PC-3 (cell line): ENCODE measurements around the gene PELI2. TPM values are rescaled to one million over a fixed set of nuclear protein-coding genes. Genes with fewer than 3 reads are reported as not detected.

Source experiments
- ATAC-seq: fragments of 200-7000 bp; cut with Tn5 transposase; 2 replicates; pipeline ENCODE4 v1.9.1; 2020; ENCODE audit warnings: mild to moderate bottlenecking, moderate library complexity
- BruUV-seq: library from RNA; stranded (reverse); fragments of 400-500 nt; replicated peaks from 2 replicates; lab custom pipeline; 2021; lab: Mats Ljungman, UMichigan
- CTCF ChIA-PET: fragments of 300-600 bp; sonication (Branson Sonifier 250); formaldehyde crosslinking; loops from one replicate; lab custom pipeline; 2022; ENCODE audit warnings: antibody characterized with exemption; lab: Charles Lee
- POLR2A ChIA-PET: fragments of 300-600 bp; sonication (Branson Sonifier 250); formaldehyde crosslinking; loops from one replicate; lab custom pipeline; 2022; ENCODE audit warnings: antibody characterized with exemption; ENCODE audit not compliant: unreplicated experiment; lab: Charles Lee
- DNase-seq: peaks from one replicate; pipeline ENCODE4 v3.0.0-alpha.2; 2015
- H2AFZ ChIP-seq: fragments of 300-600 bp; sonication (generic); 2 replicates; pipeline ENCODE4 v1.6.0; 2016; ENCODE audit warnings: antibody characterized with exemption, low read length
- H3F3A ChIP-seq: fragments of 300-600 bp; sonication (generic); one replicate; pipeline ENCODE4 v1.6.0; 2017; ENCODE audit warnings: antibody characterized with exemption, low read length, control low read depth, mild to moderate bottlenecking; ENCODE audit not compliant: unreplicated experiment
- H3K27ac ChIP-seq: fragments of 300-600 bp; sonication (generic); 2 replicates; pipeline ENCODE4 v1.5.1; 2016; ENCODE audit warnings: mild to moderate bottlenecking, low read length
- H3K27me3 ChIP-seq: fragments of 300-600 bp; sonication (generic); 2 replicates; pipeline ENCODE4 v1.6.1; 2016; ENCODE audit warnings: low read length, mixed read lengths
- H3K36me3 ChIP-seq: fragments of 300-600 bp; sonication (generic); 2 replicates; pipeline ENCODE4 v1.6.1; 2016; ENCODE audit warnings: low read depth, mixed run types, low read length, mixed read lengths
- H3K4me1 ChIP-seq: fragments of 300-600 bp; sonication (generic); 2 replicates; pipeline ENCODE4 v1.5.1; 2016; ENCODE audit warnings: low read length; ENCODE audit not compliant: insufficient read depth
- H3K4me2 ChIP-seq: fragments of 300-600 bp; sonication (generic); 2 replicates; pipeline ENCODE4 v1.6.0; 2016; ENCODE audit warnings: low read length
- H3K4me3 ChIP-seq: fragments of 300-600 bp; sonication (generic); 2 replicates; pipeline ENCODE4 v1.5.1; 2016; ENCODE audit warnings: mild to moderate bottlenecking, low read length, mixed read lengths
- H3K79me2 ChIP-seq: fragments of 300-600 bp; sonication (generic); 2 replicates; pipeline ENCODE4 v1.6.1; 2017; ENCODE audit warnings: low read length, mixed read lengths
- H3K9ac ChIP-seq: fragments of 300-600 bp; sonication (generic); 2 replicates; pipeline ENCODE4 v1.6.0; 2016; ENCODE audit warnings: mild to moderate bottlenecking, low read length
- H3K9me2 ChIP-seq: fragments of 300-600 bp; sonication (generic); replicated peaks from 2 replicates; pipeline ENCODE4 v1.6.1; 2016; ENCODE audit warnings: mixed run types, low read length, mixed read lengths
- H3K9me3 ChIP-seq: fragments of 300-600 bp; sonication (generic); 2 replicates; pipeline ENCODE4 v1.6.1; 2016; ENCODE audit warnings: low read length, mixed read lengths
- H4K20me1 ChIP-seq: fragments of 300-600 bp; sonication (generic); 2 replicates; pipeline ENCODE4 v1.6.1; 2016; ENCODE audit warnings: low read length, mixed read lengths
- CTCF ChIP-seq: fragments of 300-600 bp; sonication (generic); conservative IDR thresholded peaks from 2 replicates; pipeline ENCODE4 v1.5.1; 2017; ENCODE audit warnings: antibody characterized with exemption, low read depth, mild to moderate bottlenecking, low read length
- EZH2 ChIP-seq: fragments of 300-600 bp; sonication (generic); IDR thresholded peaks from one replicate; pipeline ENCODE4 v1.6.1; 2017; ENCODE audit warnings: antibody characterized with exemption, mild to moderate bottlenecking, low read length; ENCODE audit not compliant: unreplicated experiment
- EZH2phosphoT487 ChIP-seq: fragments of 300-600 bp; sonication (generic); IDR thresholded peaks from 2 replicates; pipeline ENCODE4 v1.6.1; 2018; ENCODE audit warnings: mild to moderate bottlenecking, antibody characterized with exemption, low read length, borderline replicate concordance
- intact Hi-C: fragments of 100-400 bp; cut with micrococcal nuclease; formaldehyde crosslinking; loops from 2 replicates; pipeline ENCODE4 v1.9.0; 2023
- total RNA-seq: library from RNA; depleted of rRNA; stranded (reverse); fragments of >200 nt; gene quantifications from 2 replicates; pipeline ENCODE4 v1.2.3, GENCODE V29; 2014

The PELI2 gene
- total RNA-seq, 1 experiment from 2014 or later, result 0.11 TPM

DNA sequence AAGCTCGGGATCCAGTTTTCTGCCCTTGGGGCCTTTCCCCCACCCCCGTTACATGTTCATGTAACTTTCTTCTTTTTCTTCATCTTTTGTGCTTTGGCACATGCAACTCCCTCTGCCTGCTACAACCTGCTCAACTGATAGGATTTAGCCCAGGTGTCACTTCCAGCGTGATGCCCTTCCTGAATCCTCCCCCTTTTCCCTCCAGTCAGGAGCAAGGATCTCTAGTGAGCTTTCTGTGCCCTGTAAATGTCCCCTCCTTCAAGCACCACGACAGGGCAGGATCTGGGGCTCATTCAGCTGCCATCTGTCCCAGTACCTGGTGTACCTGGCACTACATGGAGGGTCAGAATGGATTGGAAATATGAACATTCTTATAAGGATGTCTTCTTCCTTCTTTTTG is 15.3 kb downstream of the PELI2 start:
- DNase-seq (no peak), ATAC-seq (no peak)
- Histone ChIP-seq H3K9ac (no peak overlapping the region), H3K27ac (no peak overlapping the region), H4K20me1 (no peaks in the 10 kb centered on the region), H3K27me3 (peaks cover 97% of the 10 kb centered on the region), H3K36me3 (no peaks in the 10 kb centered on the region), H2AFZ (no peak overlapping the region), H3K79me2 (no peaks in the 10 kb centered on the region), H3K9me3 (no peaks in the 10 kb centered on the region), H3F3A (no peaks in the 10 kb centered on the region), H3K9me2 (no peaks in the 10 kb centered on the region), H3K4me1 (no peaks in the 10 kb centered on the region), H3K4me2 (no peak overlapping the region), H3K4me3 (no peak overlapping the region)
- TF ChIP-seq CTCF (no peak), EZH2phosphoT487 (no peak), EZH2 (no peak)
- no TSS peak for BruUV-seq
- intact Hi-C loops, result no loop called here
- POLR2A ChIA-PET, result no interaction called here
- CTCF ChIA-PET, result no interaction called here

GRCh38 chr14:56135001-56135400 is 16.8 kb downstream of the PELI2 start:
- ATAC-seq, result peak; percentile 64
- POLR2A ChIA-PET, result no interaction called here

More at GRCh38 chr14:56135001-56135400, 16.8 kb downstream of the PELI2 start:
- no peaks in the 10 kb centered on the region for H3K36me3 ChIP-seq
- H3K4me2 ChIP-seq, result no peak overlapping the region
- H3K9me3 ChIP-seq, result no peaks in the 10 kb centered on the region
- no peak for TF ChIP-seq EZH2
- TF ChIP-seq EZH2phosphoT487, result no peak
- TF ChIP-seq CTCF, result peak; percentile 32; the same call in 1 of the 2 replicates
- no peaks in the 10 kb centered on the region for H3F3A ChIP-seq
- H3K79me2 ChIP-seq, result no peaks in the 10 kb centered on the region
- CTCF ChIA-PET, result no interaction called here
- H3K4me1 ChIP-seq, result no peaks in the 10 kb centered on the region
- no TSS peak for BruUV-seq
- no peak overlapping the region for H3K4me3 ChIP-seq
- no peaks in the 10 kb centered on the region for H4K20me1 ChIP-seq
- H2AFZ ChIP-seq, result no peak overlapping the region
- no peak overlapping the region for H3K27ac ChIP-seq
- H3K27me3 ChIP-seq, result peaks cover 97% of the 10 kb centered on the region
- intact Hi-C loops, result no loop called here
- H3K9me2 ChIP-seq, result no peaks in the 10 kb centered on the region
- H3K9ac ChIP-seq, result no peak overlapping the region
- DNase-seq, result no peak
